PFSK-1 (cell line): Measurements from ENCODE around the gene LCN6.

Experiments
- FOXP2 ChIP-seq: optimal IDR thresholded peaks from 2 replicates; pipeline ENCODE3; 2011; ENCODE audit warnings: borderline replicate concordance, control low read depth, inconsistent platforms; ENCODE audit not compliant: insufficient read depth; ENCODE audit errors: extremely low read length, extremely low read depth
- POLR2AphosphoS5 ChIP-seq: IDR thresholded peaks from 2 replicates; pipeline ENCODE4 v1.6.1; 2012; ENCODE audit warnings: low read depth, mild to moderate bottlenecking, control low read depth, low read length, moderate library complexity
- SIN3A ChIP-seq: IDR thresholded peaks from 2 replicates; pipeline ENCODE4 v1.6.1; 2012; ENCODE audit warnings: mild to moderate bottlenecking, low read length, moderate library complexity, borderline replicate concordance; ENCODE audit not compliant: insufficient read depth
- TAF1 ChIP-seq: IDR thresholded peaks from 2 replicates; pipeline ENCODE4 v1.6.1; 2012; ENCODE audit warnings: low read length, control low read depth, borderline replicate concordance; ENCODE audit not compliant: insufficient read depth
- TF ChIP-seq, protein P1 (sequence below), 2 experiments: IDR thresholded peaks; 2 replicates each; pipeline versions ENCODE4 v1.6.1 to v1.8.0; 2011 to 2012; ENCODE audit warnings: low read depth in 2 of 2, low read length in 2 of 2, control low read depth in 1 of 2, inconsistent platforms in 1 of 2, mild to moderate bottlenecking in 1 of 2, moderate library complexity in 1 of 2; ENCODE audit not compliant: insufficient read depth in 1 of 2

LCN6 gene

GRCh38 chr9:136765041-136765440 is 16.7 kb upstream of the LCN6 start:
- TF ChIP-seq, protein P1, sequence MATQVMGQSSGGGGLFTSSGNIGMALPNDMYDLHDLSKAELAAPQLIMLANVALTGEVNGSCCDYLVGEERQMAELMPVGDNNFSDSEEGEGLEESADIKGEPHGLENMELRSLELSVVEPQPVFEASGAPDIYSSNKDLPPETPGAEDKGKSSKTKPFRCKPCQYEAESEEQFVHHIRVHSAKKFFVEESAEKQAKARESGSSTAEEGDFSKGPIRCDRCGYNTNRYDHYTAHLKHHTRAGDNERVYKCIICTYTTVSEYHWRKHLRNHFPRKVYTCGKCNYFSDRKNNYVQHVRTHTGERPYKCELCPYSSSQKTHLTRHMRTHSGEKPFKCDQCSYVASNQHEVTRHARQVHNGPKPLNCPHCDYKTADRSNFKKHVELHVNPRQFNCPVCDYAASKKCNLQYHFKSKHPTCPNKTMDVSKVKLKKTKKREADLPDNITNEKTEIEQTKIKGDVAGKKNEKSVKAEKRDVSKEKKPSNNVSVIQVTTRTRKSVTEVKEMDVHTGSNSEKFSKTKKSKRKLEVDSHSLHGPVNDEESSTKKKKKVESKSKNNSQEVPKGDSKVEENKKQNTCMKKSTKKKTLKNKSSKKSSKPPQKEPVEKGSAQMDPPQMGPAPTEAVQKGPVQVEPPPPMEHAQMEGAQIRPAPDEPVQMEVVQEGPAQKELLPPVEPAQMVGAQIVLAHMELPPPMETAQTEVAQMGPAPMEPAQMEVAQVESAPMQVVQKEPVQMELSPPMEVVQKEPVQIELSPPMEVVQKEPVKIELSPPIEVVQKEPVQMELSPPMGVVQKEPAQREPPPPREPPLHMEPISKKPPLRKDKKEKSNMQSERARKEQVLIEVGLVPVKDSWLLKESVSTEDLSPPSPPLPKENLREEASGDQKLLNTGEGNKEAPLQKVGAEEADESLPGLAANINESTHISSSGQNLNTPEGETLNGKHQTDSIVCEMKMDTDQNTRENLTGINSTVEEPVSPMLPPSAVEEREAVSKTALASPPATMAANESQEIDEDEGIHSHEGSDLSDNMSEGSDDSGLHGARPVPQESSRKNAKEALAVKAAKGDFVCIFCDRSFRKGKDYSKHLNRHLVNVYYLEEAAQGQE (IDR thresholded peaks at IDR 0.05; ENCODE audit: insufficient read depth in 1 of 2, low read depth in 2 of 2, low read length in 2 of 2), result no peak
- TF ChIP-seq TAF1, result no peak
- no peak for TF ChIP-seq POLR2AphosphoS5
- no peak for TF ChIP-seq SIN3A
- TF ChIP-seq FOXP2, result no peak

DNA sequence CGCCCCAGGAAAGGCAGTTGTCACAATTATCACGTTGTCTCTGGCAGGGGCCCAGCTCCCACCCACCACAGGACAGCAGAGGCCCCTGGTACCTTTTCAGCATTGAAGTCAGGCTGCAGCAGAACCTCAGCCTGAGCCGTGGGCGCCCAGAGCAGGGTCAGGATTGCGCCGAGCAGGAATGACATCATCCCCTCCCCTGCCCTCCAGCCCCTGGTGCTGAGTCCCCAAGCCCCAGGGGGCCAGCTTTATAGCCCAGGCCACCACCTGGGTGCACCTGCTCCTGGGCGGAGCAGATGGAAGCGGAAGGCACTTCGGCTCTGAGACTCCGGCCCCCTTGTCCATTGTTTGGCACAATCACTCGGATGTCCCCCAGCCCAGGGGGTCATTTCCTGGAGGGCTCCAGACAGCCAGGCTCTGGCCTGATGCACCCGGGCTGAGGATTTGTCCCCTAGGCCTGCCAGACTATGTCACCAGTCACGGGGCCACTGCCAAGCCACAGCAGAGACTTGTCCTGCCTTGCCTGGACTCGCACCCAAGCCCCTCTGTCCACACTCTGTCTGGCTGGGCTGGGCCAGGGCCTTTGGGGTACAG is 16.1 kb upstream of the LCN6 start, which contains the start of gene LCN15:
Gene LCN15, minus strand, starts transcription at position 218 of the 591 bp plus-strand sequence. Its CDS starts 30 bp downstream, at position 188.
- no peak for TF ChIP-seq TAF1
- TF ChIP-seq, protein P1 (IDR thresholded peaks at IDR 0.05; ENCODE audit: insufficient read depth in 1 of 2, low read depth in 2 of 2, low read length in 2 of 2), result no peak
- no peak for TF ChIP-seq FOXP2
- no peak for TF ChIP-seq POLR2AphosphoS5
- TF ChIP-seq SIN3A, result no peak

- TF ChIP-seq POLR2AphosphoS5 (no peak), FOXP2 (no peak), TAF1 (no peak), SIN3A (no peak)
- TF ChIP-seq, protein P1 (IDR thresholded peaks at IDR 0.05; ENCODE audit: insufficient read depth in 1 of 2, low read depth in 2 of 2, low read length in 2 of 2), result no peak
Measured at GRCh38 chr9:136763649-136764035, 15.3 kb upstream of the LCN6 start.

GRCh38 chr9:136762915-136763648 is 14.8 kb upstream of the LCN6 start:
- TF ChIP-seq FOXP2 (no peak), SIN3A (no peak), TAF1 (no peak), POLR2AphosphoS5 (no peak)
- TF ChIP-seq, protein P1 (IDR thresholded peaks at IDR 0.05; ENCODE audit: insufficient read depth in 1 of 2, low read depth in 2 of 2, low read length in 2 of 2), result no peak
